GM15510 (cell line): ENCODE measurements around the gene PCDH20.

Experiments
- POLR2A ChIP-seq: IDR thresholded peaks from 3 replicates; pipeline ENCODE4 v1.6.1; 2011; ENCODE audit warnings: borderline replicate concordance; ENCODE audit not compliant: insufficient read length; ENCODE audit errors: extremely low read depth

PCDH20 gene, protein sequence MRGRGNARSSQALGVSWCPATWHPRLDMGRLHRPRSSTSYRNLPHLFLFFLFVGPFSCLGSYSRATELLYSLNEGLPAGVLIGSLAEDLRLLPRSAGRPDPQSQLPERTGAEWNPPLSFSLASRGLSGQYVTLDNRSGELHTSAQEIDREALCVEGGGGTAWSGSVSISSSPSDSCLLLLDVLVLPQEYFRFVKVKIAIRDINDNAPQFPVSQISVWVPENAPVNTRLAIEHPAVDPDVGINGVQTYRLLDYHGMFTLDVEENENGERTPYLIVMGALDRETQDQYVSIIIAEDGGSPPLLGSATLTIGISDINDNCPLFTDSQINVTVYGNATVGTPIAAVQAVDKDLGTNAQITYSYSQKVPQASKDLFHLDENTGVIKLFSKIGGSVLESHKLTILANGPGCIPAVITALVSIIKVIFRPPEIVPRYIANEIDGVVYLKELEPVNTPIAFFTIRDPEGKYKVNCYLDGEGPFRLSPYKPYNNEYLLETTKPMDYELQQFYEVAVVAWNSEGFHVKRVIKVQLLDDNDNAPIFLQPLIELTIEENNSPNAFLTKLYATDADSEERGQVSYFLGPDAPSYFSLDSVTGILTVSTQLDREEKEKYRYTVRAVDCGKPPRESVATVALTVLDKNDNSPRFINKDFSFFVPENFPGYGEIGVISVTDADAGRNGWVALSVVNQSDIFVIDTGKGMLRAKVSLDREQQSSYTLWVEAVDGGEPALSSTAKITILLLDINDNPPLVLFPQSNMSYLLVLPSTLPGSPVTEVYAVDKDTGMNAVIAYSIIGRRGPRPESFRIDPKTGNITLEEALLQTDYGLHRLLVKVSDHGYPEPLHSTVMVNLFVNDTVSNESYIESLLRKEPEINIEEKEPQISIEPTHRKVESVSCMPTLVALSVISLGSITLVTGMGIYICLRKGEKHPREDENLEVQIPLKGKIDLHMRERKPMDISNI

GRCh38 chr13:61415749-61416148, at the start of gene PCDH20:
Gene PCDH20, minus strand, starts transcription at chr13:61415849. Its CDS starts 691 bp downstream, at chr13:61415158.
- no peak for TF ChIP-seq POLR2A

DNA sequence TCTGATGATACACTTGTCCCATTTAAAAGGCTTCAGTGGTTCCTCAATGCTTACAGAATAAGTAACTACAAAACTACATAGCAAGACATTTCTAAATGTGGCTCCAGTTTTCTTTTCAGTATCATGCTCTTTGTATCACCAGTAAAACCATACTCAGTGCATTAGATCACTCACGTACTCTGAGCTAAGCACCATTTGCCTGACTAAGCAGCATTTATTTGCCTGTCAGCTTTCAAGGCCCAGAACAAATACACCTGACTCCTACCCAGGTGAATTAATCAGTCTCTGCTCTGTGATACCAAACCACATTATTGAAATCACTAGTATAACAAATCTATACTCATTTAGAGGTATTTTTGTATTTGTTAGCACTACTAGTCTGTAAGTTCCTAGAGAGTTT, 47.4 kb upstream of the PCDH20 start:
- no peak for TF ChIP-seq POLR2A

DNA sequence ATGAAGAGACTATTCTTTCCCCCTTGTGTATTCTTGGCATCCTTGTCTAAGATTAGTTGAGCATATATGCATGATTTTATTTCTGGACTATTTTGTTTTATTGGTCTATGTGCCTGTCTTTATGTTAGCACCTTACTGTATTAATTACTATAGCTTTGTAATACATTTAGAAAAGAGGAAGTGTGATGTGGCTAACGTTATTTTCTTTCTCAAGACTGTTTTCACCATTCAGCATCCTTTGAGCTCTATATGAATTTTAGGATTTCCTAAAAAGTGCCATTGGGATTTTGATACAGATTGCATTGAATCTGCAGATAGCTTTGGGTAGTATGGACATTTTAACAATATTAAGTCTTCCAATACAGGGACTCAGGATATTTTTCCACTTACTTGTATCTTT, 37.5 kb upstream of the PCDH20 start:
- TF ChIP-seq POLR2A = no peak

GRCh38 chr13:61432029-61432428, 16.4 kb upstream of the PCDH20 start:
- no peak for TF ChIP-seq POLR2A

DNA sequence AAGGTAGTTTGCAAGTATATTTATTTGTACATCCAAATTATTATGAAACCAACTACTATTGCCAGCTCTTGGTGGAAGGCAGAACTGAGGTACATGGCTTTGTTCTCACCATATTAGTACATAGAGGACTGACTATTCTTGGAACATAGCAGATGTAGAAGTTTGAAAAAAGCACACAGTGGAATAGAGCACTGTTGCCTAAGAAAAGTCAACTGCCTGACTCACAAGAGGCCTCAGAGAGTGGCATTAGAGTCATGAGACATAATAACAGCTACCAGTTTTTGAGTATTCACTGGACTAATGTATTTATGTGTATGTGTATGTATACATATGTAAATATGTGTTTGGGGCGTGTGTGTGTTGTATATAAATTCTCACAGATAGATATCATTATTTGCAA, 8.3 kb upstream of the PCDH20 start:
- TF ChIP-seq POLR2A = no peak

- TF ChIP-seq POLR2A = no peak
Observed at GRCh38 chr13:61417086-61417570, 1.5 kb upstream of the PCDH20 start.

DNA sequence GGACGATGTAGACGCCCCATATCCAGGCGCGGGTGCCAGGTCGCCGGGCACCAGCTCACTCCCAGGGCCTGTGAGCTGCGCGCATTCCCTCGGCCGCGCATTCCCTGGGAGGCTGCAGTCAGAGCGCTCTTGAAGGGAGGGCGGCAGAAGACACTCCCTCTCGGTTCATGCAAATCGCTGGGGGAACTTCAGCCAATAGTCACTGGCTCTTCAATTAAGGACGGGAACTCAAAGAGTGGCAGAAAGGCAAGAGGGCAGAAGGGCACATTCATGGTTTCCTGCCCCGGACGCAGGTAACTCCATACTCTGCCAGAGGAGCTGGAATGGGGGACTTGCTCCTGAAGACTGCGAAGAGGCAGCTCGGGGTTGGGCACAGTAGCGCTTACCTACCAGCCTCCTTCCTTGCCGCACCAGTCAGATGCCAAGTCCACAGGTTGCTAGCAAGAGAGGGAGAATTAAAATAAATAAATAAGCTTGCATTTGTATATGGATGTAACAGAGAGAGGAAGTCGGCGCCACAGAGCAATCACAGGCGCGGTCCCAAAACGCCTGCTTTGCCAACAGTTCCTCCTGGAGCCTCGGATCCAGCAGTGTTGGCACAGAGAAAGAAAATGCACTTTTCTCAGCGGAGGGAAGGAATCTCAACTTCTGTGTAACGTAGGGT, 459 bp downstream of the PCDH20 start:
- no peak for TF ChIP-seq POLR2A

DNA sequence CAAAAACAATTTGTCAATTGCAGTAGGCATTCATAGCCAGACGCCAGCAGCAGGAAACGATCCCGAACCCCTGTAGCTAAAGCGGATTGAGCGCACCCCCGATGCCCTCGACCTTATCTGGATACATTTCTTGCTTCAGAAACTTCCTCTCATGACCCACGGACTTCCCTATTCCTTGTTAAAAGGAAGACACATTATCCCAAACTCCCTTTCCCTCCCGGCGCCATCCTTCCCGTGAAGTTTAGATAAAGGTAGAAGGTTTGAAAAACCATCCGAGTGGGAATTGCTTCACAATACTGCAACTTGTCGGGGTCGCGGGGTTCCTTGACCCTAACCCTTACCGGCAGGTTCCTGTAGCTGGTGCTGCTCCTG, 977 bp downstream of the PCDH20 start:
- TF ChIP-seq POLR2A = no peak

- TF ChIP-seq POLR2A = no peak
Observed at GRCh38 chr13:61413572-61414535, 1.8 kb downstream of the PCDH20 start.

GRCh38 chr13:61410669-61411297, 4.9 kb downstream of the PCDH20 start:
- TF ChIP-seq POLR2A = no peak

DNA sequence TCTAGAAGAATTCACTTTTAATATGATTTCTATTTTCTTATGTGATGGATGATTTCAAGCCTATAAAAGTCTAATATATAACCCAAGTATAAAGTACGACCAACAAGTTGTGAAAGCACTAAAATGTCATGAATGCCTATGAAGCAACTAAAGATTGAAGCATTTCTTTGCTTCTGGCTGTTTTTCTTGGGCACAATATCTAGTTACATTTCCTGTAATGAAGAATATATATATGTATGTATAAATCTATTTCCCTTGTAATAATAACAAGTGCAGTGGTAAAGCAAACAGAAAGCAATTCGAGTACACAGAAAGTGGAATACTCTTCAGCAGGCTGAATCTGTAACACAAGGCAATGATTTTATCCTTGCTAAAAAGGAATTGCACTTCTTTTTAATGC, 5.4 kb downstream of the PCDH20 start:
- no peak for TF ChIP-seq POLR2A

DNA sequence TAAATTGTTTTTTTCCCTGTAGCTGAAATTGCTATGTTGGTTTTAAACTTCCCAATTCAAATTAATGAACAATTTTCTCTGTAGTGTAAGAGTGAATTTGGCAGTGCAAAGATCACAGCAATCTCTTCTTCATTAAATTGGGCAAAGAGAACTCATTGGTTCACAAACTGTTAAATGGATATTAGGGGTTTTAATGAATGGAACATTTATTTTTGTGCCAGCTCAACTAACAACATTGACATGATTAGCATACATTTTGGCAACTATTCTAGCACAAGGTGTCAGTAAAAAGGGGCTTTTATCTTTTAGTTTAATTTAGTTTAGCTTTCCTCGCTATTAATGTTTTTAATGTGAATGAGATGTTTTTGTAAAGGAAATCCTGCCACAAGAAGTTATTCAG, 7.1 kb downstream of the PCDH20 start:
- TF ChIP-seq POLR2A = no peak

DNA sequence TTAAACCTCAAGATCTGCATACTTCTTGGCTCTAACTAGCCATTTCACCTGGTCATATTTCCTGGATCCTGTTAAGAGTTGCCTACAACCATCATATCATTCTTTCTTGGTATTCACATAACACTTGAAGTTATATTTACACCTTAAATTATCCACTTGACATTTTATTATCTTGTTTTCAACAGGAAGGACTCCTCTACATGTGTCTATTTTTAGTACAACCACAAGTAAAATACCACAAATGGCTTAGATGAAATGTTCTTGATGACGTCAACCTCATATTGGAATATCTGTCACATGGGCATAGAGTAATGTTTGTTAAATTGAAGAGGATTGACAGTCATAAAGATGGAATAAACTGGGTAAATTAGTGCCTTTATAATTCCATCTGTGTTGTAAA, 9.4 kb downstream of the PCDH20 start:
- no peak for TF ChIP-seq POLR2A
